PC-3 (cell line): ENCODE results near the gene TRPT1. TPM values are rescaled to one million over a fixed set of nuclear protein-coding genes. Genes with fewer than 3 reads are reported as not detected.

Experiments used
- ATAC-seq: fragments of 200-7000 bp; cut with Tn5 transposase; 2 replicates; pipeline ENCODE4 v1.9.1; 2020; ENCODE audit warnings: mild to moderate bottlenecking, moderate library complexity
- BruUV-seq: library from RNA; stranded (reverse); fragments of 400-500 nt; replicated peaks from 2 replicates; lab custom pipeline; 2021; lab: Mats Ljungman, UMichigan
- CTCF ChIA-PET: fragments of 300-600 bp; sonication (Branson Sonifier 250); formaldehyde crosslinking; loops from one replicate; lab custom pipeline; 2022; ENCODE audit warnings: antibody characterized with exemption; lab: Charles Lee
- POLR2A ChIA-PET: fragments of 300-600 bp; sonication (Branson Sonifier 250); formaldehyde crosslinking; loops from one replicate; lab custom pipeline; 2022; ENCODE audit warnings: antibody characterized with exemption; ENCODE audit not compliant: unreplicated experiment; lab: Charles Lee
- DNase-seq: peaks from one replicate; pipeline ENCODE4 v3.0.0-alpha.2; 2015
- H2AFZ ChIP-seq: fragments of 300-600 bp; sonication (generic); 2 replicates; pipeline ENCODE4 v1.6.0; 2016; ENCODE audit warnings: antibody characterized with exemption, low read length
- H3F3A ChIP-seq: fragments of 300-600 bp; sonication (generic); one replicate; pipeline ENCODE4 v1.6.0; 2017; ENCODE audit warnings: antibody characterized with exemption, low read length, control low read depth, mild to moderate bottlenecking; ENCODE audit not compliant: unreplicated experiment
- H3K27ac ChIP-seq: fragments of 300-600 bp; sonication (generic); 2 replicates; pipeline ENCODE4 v1.5.1; 2016; ENCODE audit warnings: mild to moderate bottlenecking, low read length
- H3K27me3 ChIP-seq: fragments of 300-600 bp; sonication (generic); 2 replicates; pipeline ENCODE4 v1.6.1; 2016; ENCODE audit warnings: low read length, mixed read lengths
- H3K36me3 ChIP-seq: fragments of 300-600 bp; sonication (generic); 2 replicates; pipeline ENCODE4 v1.6.1; 2016; ENCODE audit warnings: low read depth, mixed run types, low read length, mixed read lengths
- H3K4me1 ChIP-seq: fragments of 300-600 bp; sonication (generic); 2 replicates; pipeline ENCODE4 v1.5.1; 2016; ENCODE audit warnings: low read length; ENCODE audit not compliant: insufficient read depth
- H3K4me2 ChIP-seq: fragments of 300-600 bp; sonication (generic); 2 replicates; pipeline ENCODE4 v1.6.0; 2016; ENCODE audit warnings: low read length
- H3K4me3 ChIP-seq: fragments of 300-600 bp; sonication (generic); 2 replicates; pipeline ENCODE4 v1.5.1; 2016; ENCODE audit warnings: mild to moderate bottlenecking, low read length, mixed read lengths
- H3K79me2 ChIP-seq: fragments of 300-600 bp; sonication (generic); 2 replicates; pipeline ENCODE4 v1.6.1; 2017; ENCODE audit warnings: low read length, mixed read lengths
- H3K9ac ChIP-seq: fragments of 300-600 bp; sonication (generic); 2 replicates; pipeline ENCODE4 v1.6.0; 2016; ENCODE audit warnings: mild to moderate bottlenecking, low read length
- H3K9me2 ChIP-seq: fragments of 300-600 bp; sonication (generic); replicated peaks from 2 replicates; pipeline ENCODE4 v1.6.1; 2016; ENCODE audit warnings: mixed run types, low read length, mixed read lengths
- H3K9me3 ChIP-seq: fragments of 300-600 bp; sonication (generic); 2 replicates; pipeline ENCODE4 v1.6.1; 2016; ENCODE audit warnings: low read length, mixed read lengths
- H4K20me1 ChIP-seq: fragments of 300-600 bp; sonication (generic); 2 replicates; pipeline ENCODE4 v1.6.1; 2016; ENCODE audit warnings: low read length, mixed read lengths
- CTCF ChIP-seq: fragments of 300-600 bp; sonication (generic); conservative IDR thresholded peaks from 2 replicates; pipeline ENCODE4 v1.5.1; 2017; ENCODE audit warnings: antibody characterized with exemption, low read depth, mild to moderate bottlenecking, low read length
- EZH2 ChIP-seq: fragments of 300-600 bp; sonication (generic); IDR thresholded peaks from one replicate; pipeline ENCODE4 v1.6.1; 2017; ENCODE audit warnings: antibody characterized with exemption, mild to moderate bottlenecking, low read length; ENCODE audit not compliant: unreplicated experiment
- EZH2phosphoT487 ChIP-seq: fragments of 300-600 bp; sonication (generic); IDR thresholded peaks from 2 replicates; pipeline ENCODE4 v1.6.1; 2018; ENCODE audit warnings: mild to moderate bottlenecking, antibody characterized with exemption, low read length, borderline replicate concordance
- intact Hi-C: fragments of 100-400 bp; cut with micrococcal nuclease; formaldehyde crosslinking; loops from 2 replicates; pipeline ENCODE4 v1.9.0; 2023
- total RNA-seq: library from RNA; depleted of rRNA; stranded (reverse); fragments of >200 nt; gene quantifications from 2 replicates; pipeline ENCODE4 v1.2.3, GENCODE V29; 2014

Gene TRPT1
- total RNA-seq, 1 experiment from 2014 or later = 57.7 TPM

- Histone ChIP-seq H4K20me1 (0 out of 2 replicates have a peak, but pooled peaks cover 3% of the 10 kb centered on the region), H3K4me1 (peaks cover 7% of the 10 kb centered on the region), H3K9me2 (no peaks in the 10 kb centered on the region), H3K9me3 (no peaks in the 10 kb centered on the region), H3K36me3 (peaks cover 50% of the 10 kb centered on the region), H3K4me2 (no peak overlapping the region), H3K9ac (no peak overlapping the region), H3K79me2 (no peaks in the 10 kb centered on the region), H3K27me3 (no peaks in the 10 kb centered on the region), H3K4me3 (no peak overlapping the region), H3K27ac (no peak overlapping the region), H2AFZ (no peak overlapping the region), H3F3A (no peaks in the 10 kb centered on the region)
- DNase-seq (no peak), ATAC-seq (no peak)
- ChIA-PET POLR2A (no interaction called here), CTCF (interaction anchor here (1.0 kb wide), 1 partner anchor 8 kb away, joined by 8 read pairs; no protein-coding TSS in a partner anchor)
- intact Hi-C loops = no loop called here
- TF ChIP-seq CTCF (no peak), EZH2 (no peak), EZH2phosphoT487 (no peak)
- BruUV-seq = no TSS peak
These were observed 34.2 kb upstream of the TRPT1 start for GRCh38 chr11:64260147-64260708.

GRCh38 chr11:64259533-64260067 is 33.6 kb upstream of the TRPT1 start:
- Histone ChIP-seq H3K9me3 (no peaks in the 10 kb centered on the region), H3F3A (no peaks in the 10 kb centered on the region), H3K27ac (no peak overlapping the region), H3K36me3 (peaks cover 55% of the 10 kb centered on the region), H4K20me1 (0 out of 2 replicates have a peak, but pooled peaks cover 3% of the 10 kb centered on the region), H3K9me2 (no peaks in the 10 kb centered on the region), H3K4me3 (no peak overlapping the region), H3K79me2 (no peaks in the 10 kb centered on the region), H3K4me1 (peaks cover 7% of the 10 kb centered on the region), H3K4me2 (no peak overlapping the region), H3K27me3 (no peaks in the 10 kb centered on the region), H3K9ac (no peak overlapping the region), H2AFZ (no peak overlapping the region)
- DNase-seq (no peak), ATAC-seq (no peak)
- no TSS peak for BruUV-seq
- CTCF ChIA-PET = no interaction called here
- TF ChIP-seq CTCF = no peak
- no peak for TF ChIP-seq EZH2
- no peak for TF ChIP-seq EZH2phosphoT487
- intact Hi-C loops = no loop called here
- POLR2A ChIA-PET = no interaction called here

- ChIA-PET CTCF (no interaction called here), POLR2A (no interaction called here)
- intact Hi-C loops = no loop called here
- BruUV-seq = no TSS peak
- H3K9ac ChIP-seq = no peak overlapping the region
- H2AFZ ChIP-seq = no peak overlapping the region
- DNase-seq (no peak), ATAC-seq (no peak)
- no peaks in the 10 kb centered on the region for H3K27me3 ChIP-seq
- H3K4me1 ChIP-seq = peaks cover 7% of the 10 kb centered on the region
- no peak for TF ChIP-seq EZH2
- no peak for TF ChIP-seq EZH2phosphoT487
- TF ChIP-seq CTCF = no peak
- H3K36me3 ChIP-seq = peaks cover 57% of the 10 kb centered on the region
- H3F3A ChIP-seq = no peaks in the 10 kb centered on the region
- H3K9me2 ChIP-seq = no peaks in the 10 kb centered on the region
- no peaks in the 10 kb centered on the region for H3K79me2 ChIP-seq
- 0 out of 2 replicates have a peak, but pooled peaks cover 3% of the 10 kb centered on the region for H4K20me1 ChIP-seq
- no peaks in the 10 kb centered on the region for H3K9me3 ChIP-seq
- no peak overlapping the region for H3K4me2 ChIP-seq
- H3K4me3 ChIP-seq = no peak overlapping the region
- H3K27ac ChIP-seq = no peak overlapping the region
These were observed 33.1 kb upstream of the TRPT1 start for GRCh38 chr11:64258946-64259532.
